Measurements from ENCODE around the gene CYB5D1.

Gene CYB5D1

DNA sequence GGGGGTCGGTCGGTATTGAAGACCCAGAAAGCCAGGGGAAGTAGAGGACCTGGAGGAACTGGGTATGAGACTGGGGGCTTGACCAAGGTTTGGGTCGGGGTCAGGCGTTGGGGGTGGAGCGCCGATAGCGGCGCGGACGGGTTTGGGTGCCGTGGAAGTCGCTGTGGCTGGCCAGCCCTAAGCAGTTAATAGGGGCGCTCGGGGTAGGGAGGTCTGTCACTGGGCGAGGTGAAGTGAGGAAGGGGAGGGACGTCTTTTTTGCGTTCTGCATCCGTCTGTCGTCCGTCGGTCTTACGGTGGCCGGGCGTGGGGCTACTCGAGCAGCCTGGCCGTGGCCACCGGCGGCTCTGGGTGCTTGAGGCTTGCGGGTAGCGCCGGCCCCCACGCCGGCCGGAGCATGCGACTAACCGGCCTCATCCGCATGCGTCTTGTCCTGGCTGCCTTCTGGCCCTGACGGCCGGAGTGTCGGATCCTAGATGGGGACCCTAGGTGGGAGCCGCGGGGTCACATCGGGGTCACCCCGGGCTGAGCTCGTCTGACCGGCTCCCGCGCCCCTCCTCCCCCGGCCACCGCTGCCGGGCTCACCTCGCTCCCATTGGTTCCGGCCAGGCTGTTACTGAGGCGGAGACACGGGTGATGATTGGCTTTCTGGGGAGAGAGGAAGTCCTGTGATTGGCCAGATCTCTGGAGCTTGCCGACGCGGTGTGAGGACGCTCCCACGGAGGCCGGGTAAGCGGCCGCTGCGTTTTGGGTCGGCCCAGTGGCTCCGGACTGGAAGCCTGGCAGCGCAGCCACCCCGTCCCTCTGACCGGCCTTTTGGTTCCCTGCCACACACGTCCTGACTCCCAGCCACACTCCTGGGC, 13.3 kb upstream of the CYB5D1 start:
- DNase-seq (ENCODE audit: low spot score) = peak; percentile 87

DNA sequence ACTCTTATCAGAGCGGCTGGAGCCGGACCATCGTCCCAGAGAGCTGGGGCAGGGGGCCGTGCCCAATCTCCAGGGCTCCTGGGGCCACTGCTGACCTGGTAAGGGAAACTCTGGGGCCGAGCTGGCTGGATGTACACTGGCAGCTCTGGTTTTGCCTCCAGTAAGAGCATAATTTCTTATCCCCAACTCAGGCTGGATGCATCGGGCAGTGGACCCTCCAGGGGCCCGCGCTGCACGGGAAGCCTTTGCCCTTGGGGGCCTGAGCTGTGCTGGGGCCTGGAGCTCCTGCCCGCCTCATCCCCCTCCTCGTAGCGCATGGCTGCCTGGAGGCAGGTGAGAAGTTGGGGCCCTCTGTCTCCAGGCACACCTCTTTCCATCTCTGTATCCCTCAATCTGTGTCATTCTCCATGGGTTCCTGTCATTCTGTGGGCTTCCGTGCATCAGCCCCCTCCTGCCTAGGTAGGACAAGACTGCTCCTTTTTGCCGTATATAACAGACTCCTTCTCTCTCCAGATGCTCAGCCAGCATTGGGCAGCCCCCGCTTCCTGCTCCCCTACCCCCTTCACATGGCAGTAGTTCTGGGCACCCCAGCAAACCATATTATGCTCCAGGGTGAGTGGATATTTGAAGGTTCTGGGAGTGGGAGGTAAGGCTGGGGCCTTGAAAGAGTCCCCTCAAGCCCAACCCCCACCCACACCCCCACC, 12.3 kb upstream of the CYB5D1 start:
- DNase-seq (ENCODE audit: low spot score) = no peak

DNA sequence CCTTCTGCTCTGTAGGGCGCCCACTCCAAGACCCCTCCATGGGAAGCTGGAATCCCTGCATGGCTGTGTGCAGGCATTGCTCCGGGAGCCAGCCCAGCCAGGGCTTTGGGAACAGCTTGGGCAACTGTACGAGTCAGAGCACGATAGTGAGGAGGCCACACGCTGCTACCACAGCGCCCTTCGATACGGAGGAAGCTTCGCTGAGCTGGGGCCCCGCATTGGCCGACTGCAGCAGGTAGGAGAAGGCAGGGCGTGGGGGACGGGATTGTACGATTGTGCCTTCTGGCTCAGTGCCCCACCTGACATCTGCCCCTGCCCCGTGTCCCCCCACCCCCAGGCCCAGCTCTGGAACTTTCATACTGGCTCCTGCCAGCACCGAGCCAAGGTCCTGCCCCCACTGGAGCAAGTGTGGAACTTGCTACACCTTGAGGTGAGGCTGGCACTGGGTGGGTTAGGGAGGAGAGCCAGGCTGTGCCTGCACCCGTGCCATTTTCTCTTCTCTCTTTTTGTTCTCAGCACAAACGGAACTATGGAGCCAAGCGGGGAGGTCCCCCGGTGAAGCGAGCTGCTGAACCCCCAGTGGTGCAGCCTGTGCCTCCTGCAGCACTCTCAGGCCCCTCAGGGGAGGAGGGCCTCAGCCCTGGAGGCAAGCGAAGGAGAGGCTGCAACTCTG, 11.6 kb upstream of the CYB5D1 start:
- DNase-seq (ENCODE audit: low spot score) = no peak

DNA sequence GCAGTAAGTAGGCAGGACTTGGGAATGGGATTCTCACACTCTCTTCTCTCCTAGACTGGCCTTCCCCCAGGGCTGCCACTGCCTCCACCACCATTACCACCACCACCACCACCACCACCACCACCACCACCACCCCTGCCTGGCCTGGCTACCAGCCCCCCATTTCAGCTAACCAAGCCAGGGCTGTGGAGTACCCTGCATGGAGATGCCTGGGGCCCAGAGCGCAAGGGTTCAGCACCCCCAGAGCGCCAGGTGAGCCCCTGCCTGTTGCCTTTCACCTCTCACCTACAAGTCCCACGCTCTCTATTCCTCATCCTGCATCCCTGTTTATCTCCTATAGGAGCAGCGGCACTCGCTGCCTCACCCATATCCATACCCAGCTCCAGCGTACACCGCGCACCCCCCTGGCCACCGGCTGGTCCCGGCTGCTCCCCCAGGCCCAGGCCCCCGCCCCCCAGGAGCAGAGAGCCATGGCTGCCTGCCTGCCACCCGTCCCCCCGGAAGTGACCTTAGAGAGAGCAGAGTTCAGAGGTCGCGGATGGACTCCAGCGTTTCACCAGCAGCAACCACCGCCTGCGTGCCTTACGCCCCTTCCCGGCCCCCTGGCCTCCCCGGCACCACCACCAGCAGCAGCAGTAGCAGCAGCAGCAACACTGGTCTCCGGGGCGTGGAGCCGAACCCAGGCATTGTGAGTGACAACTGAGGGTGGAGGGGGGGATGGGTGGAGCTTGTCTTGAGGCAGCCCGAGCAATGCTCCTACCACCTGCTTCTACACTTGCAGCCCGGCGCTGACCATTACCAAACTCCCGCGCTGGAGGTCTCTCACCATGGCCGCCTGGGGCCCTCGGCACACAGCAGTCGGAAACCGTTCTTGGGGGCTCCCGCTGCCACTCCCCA, 10.8 kb upstream of the CYB5D1 start:
- DNase-seq (ENCODE audit: low spot score) = no peak

DNA sequence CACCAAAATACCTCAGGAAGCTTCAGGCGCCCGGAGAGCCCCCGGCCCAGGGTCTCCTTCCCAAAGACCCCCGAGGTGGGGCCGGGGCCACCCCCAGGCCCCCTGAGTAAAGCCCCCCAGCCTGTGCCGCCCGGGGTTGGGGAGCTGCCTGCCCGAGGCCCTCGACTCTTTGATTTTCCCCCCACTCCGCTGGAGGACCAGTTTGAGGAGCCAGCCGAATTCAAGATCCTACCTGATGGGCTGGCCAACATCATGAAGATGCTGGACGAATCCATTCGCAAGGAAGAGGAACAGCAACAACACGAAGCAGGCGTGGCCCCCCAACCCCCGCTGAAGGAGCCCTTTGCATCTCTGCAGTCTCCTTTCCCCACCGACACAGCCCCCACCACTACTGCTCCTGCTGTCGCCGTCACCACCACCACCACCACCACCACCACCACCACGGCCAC, 9.6 kb upstream of the CYB5D1 start:
- DNase-seq (ENCODE audit: low spot score) = no peak

DNA sequence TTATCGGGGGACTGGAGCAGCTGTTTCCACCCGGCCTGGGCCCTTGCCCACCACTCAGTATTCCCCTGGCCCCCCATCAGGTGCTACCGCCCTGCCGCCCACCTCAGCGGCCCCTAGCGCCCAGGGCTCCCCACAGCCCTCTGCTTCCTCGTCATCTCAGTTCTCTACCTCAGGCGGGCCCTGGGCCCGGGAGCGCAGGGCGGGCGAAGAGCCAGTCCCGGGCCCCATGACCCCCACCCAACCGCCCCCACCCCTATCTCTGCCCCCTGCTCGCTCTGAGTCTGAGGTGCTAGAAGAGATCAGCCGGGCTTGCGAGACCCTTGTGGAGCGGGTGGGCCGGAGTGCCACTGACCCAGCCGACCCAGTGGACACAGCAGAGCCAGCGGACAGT, 9.1 kb upstream of the CYB5D1 start:
- DNase-seq (ENCODE audit: low spot score) = no peak

DNA sequence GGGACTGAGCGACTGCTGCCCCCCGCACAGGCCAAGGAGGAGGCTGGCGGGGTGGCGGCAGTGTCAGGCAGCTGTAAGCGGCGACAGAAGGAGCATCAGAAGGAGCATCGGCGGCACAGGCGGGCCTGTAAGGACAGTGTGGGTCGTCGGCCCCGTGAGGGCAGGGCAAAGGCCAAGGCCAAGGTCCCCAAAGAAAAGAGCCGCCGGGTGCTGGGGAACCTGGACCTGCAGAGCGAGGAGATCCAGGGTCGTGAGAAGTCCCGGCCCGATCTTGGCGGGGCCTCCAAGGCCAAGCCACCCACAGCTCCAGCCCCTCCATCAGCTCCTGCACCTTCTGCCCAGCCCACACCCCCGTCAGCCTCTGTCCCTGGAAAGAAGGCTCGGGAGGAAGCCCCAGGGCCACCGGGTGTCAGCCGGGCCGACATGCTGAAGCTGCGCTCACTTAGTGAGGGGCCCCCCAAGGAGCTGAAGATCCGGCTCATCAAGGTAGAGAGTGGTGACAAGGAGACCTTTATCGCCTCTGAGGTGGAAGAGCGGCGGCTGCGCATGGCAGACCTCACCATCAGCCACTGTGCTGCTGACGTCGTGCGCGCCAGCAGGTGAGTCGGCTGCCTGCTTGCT, 8.6 kb upstream of the CYB5D1 start:
- no peak for DNase-seq (ENCODE audit: low spot score)

DNA sequence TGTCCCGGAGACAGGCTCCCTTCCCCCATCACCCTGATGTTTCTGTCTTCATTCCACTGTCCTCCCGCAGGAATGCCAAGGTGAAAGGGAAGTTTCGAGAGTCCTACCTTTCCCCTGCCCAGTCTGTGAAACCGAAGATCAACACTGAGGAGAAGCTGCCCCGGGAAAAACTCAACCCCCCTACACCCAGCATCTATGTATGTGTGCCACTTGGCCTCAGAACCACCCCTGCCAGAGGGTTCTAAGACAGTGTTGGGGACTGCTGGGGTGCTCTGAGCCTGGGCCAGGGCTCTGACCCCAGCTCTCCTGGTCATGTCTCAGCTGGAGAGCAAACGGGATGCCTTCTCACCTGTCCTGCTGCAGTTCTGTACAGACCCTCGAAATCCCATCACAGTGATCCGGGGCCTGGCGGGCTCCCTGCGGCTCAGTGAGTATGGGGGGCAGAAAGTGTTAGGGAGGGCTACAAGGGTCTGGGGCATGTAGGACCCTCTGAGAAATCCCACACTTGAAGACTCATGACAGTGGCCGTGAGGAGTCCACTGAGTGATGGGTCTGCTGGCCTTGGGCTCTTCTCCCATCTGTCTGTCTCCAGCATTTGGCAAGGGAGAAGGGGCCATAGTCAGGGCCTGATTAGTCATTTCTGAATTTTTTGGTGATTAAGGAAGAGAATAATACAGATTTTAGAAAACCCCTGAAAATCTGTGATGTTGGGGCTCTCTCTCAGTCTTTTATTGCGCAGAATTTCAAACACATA, 7.9 kb upstream of the CYB5D1 start:
- DNase-seq (ENCODE audit: low spot score) = no peak

DNA sequence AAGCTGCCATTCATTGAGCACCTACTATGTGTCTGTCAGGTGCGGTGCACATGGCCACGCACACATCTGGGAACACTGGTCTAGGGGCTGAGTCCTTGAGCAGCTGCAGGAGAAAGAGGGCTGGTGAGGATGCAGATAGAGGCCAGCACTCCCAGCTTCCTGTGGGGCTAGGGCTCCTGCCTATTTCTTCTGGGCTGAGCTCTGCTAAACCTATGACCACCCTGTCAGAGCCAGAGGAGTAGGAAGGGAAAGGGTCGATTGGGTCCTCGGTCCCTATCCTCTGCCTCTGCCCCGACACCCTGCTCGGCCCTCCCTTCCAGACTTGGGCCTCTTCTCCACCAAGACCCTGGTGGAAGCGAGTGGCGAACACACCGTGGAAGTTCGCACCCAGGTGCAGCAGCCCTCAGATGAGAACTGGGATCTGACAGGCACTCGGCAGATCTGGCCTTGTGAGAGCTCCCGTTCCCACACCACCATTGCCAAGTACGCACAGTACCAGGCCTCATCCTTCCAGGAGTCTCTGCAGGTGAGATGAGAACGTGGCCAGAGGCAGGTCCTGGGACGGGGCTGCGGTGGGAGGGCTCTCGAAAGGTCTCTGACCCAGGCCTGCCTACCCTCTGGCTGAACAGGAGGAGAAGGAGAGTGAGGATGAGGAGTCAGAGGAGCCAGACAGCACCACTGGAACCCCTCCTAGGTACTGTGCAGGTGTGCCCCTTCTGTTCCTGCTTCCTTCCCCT, 6.9 kb upstream of the CYB5D1 start:
- DNase-seq (ENCODE audit: low spot score) = no peak

DNA sequence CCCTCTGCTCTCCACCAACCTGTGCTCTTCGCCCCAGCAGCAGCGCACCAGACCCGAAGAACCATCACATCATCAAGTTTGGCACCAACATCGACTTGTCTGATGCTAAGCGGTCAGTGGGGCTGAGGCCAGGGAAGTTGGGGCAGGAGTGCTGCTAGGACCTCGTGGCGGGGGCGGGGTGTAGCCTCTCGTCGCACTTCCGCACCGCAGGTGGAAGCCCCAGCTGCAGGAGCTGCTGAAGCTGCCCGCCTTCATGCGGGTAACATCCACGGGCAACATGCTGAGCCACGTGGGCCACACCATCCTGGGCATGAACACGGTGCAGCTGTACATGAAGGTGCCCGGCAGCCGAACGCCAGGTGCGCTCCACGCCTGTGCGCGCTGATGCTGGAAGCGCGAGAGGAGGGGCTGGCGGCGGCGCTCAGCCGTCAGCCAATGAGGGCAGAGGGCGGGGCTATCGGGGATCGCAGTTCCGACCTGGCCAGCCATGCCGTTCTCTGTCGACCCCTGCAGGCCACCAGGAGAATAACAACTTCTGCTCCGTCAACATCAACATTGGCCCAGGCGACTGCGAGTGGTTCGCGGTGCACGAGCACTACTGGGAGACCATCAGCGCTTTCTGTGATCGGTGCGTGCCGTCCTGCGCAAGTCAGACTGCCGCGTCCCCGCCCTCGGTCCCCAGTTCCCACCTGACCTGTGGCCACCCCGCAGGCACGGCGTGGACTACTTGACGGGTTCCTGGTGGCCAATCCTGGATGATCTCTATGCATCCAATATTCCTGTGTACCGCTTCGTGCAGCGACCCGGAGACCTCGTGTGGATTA, 6.2 kb upstream of the CYB5D1 start:
- DNase-seq (ENCODE audit: low spot score) = peak; percentile 86

DNA sequence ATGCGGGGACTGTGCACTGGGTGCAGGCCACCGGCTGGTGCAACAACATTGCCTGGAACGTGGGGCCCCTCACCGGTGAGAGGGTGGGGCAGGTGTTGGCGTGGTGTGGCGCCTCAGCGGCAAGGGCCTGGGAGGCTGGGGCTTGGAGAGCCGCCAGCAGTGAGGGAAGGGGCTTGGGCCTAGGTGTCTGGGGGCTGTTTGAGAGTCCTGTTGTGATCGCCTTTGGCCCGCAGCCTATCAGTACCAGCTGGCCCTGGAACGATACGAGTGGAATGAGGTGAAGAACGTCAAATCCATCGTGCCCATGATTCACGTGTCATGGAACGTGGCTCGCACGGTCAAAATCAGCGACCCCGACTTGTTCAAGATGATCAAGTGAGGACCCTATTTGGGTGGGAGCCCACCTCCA, 5.5 kb upstream of the CYB5D1 start:
- DNase-seq (ENCODE audit: low spot score) = no peak

DNA sequence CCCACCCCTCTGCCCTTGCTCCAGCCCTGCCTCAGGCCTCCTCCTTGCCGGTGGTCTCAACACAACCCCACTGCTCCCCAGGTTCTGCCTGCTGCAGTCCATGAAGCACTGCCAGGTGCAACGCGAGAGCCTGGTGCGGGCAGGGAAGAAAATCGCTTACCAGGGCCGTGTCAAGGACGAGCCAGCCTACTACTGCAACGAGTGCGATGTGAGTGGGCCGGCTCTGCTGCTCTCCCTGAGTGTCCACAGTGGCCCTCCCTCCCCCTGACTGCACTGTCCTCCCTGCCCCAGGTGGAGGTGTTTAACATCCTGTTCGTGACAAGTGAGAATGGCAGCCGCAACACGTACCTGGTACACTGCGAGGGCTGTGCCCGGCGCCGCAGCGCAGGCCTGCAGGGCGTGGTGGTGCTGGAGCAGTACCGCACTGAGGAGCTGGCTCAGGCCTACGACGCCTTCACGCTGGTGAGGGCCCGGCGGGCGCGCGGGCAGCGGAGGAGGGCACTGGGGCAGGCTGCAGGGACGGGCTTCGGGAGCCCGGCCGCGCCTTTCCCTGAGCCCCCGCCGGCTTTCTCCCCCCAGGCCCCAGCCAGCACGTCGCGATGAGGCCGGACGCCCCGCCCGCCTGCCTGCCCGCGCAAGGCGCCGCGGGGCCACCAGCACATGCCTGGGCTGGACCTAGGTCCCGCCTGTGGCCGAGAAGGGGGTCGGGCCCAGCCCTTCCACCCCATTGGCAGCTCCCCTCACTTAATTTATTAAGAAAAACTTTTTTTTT, 4.7 kb upstream of the CYB5D1 start:
- no peak for DNase-seq (ENCODE audit: low spot score)

DNA sequence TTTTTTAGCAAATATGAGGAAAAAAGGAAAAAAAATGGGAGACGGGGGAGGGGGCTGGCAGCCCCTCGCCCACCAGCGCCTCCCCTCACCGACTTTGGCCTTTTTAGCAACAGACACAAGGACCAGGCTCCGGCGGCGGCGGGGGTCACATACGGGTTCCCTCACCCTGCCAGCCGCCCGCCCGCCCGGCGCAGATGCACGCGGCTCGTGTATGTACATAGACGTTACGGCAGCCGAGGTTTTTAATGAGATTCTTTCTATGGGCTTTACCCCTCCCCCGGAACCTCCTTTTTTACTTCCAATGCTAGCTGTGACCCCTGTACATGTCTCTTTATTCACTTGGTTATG, 4.1 kb upstream of the CYB5D1 start:
- no peak for DNase-seq (ENCODE audit: low spot score)

DNA sequence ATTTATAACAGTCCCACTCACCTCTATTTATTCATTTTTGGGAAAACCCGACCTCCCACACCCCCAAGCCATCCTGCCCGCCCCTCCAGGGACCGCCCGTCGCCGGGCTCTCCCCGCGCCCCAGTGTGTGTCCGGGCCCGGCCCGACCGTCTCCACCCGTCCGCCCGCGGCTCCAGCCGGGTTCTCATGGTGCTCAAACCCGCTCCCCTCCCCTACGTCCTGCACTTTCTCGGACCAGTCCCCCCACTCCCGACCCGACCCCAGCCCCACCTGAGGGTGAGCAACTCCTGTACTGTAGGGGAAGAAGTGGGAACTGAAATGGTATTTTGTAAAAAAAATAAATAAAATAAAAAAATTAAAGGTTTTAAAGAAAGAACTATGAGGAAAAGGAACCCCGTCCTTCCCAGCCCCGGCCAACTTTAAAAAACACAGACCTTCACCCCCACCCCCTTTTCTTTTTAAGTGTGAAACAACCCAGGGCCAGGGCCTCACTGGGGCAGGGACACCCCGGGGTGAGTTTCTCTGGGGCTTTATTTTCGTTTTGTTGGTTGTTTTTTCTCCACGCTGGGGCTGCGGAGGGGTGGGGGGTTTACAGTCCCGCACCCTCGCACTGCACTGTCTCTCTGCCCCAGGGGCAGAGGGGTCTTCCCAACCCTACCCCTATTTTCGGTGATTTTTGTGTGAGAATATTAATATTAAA, 3.6 kb upstream of the CYB5D1 start:
- no peak for DNase-seq (ENCODE audit: low spot score)

DNA sequence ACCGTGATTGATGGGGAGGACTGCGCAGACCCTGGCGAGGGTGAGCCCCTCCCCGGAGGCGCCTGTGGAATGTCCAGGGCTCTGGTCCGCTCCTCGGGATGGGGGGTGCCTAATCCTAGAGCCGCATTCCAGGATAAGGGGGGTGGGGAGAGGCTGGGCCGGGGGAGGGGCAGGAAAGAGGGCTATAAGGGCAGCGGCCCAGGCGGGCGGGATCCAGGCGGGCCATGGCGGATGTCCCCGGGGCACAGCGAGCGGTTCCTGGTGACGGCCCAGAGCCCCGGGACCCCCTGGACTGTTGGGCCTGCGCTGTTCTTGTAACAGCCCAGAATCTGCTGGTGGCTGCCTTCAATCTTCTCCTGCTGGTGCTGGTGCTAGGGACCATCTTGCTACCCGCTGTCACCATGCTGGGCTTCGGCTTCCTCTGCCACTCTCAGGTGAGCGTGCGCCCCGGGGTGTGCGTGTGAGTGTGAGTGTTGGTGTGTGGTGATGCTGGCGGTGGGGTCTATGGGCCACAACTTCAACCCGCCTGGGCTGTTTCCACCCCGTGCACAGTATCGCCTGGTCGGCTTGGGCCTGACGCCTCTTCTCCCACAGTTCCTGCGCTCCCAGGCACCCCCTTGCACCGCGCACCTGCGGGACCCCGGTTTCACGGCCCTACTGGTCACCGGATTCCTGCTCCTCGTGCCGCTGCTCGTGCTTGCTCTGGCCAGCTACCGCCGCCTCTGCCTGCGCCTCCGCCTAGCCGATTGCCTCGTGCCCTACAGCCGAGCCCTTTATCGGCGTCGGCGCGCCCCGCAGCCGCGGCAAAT, 2.7 kb upstream of the CYB5D1 start, which contains the start of gene TMEM88:
TMEM88 (plus strand) TSS at position 216 of the 809 bp plus-strand sequence; CDS start at position 225, 9 bp downstream.
- DNase-seq (ENCODE audit: low spot score) = peak; percentile 56

DNA sequence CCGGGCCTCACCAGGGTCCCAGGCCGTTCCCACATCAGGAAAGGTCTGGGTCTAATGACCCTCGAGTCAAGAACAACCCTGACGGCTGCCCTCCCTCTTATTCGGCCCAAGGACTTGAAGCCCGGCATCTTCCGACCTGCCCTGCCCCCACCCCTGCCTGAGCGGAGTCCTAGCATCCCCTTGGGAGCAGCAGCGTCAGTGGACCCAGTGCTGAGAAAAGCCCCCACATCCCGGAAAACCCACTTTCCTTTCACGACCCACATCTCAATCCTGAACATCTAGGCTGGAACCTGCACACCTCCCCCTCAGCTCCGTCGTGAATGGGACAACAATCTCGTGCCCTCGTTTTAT, 2.2 kb upstream of the CYB5D1 start:
- DNase-seq (ENCODE audit: low spot score) = no peak

Data from iPS-NIHi11 (cell line).